Bronchial epithelial cell (primary cell): ENCODE measurements around the gene SLIT3. TPM values are rescaled to one million over a fixed set of nuclear protein-coding genes. Genes with fewer than 3 reads are reported as not detected.

Experiments
- DNase-seq: peaks from one replicate; pipeline ENCODE4 v3.0.0-alpha.2; 2010; ENCODE audit warnings: low read depth
- FAIRE-seq: peaks from 2 replicates; lab custom pipeline; 2011; peaks lifted over from hg19 to GRCh38; lab: Jason Lieb, UNC
- H3K27me3 ChIP-seq: 2 replicates; pipeline ENCODE4 v1.5.1; 2011; ENCODE audit warnings: low read length; ENCODE audit not compliant: control insufficient read depth, insufficient read depth
- H3K36me3 ChIP-seq: 2 replicates; pipeline ENCODE4 v1.5.1; 2011; ENCODE audit warnings: low read length; ENCODE audit not compliant: control insufficient read depth, insufficient read depth
- H3K4me3 ChIP-seq: 2 replicates; pipeline ENCODE4 v1.5.1; 2011; ENCODE audit warnings: mild to moderate bottlenecking, low read depth, low read length, control low read depth
- CTCF ChIP-seq: IDR thresholded peaks from 2 replicates; pipeline ENCODE4 v1.5.1; 2011; ENCODE audit warnings: mild to moderate bottlenecking, moderate library complexity, low read length, control low read depth, inconsistent platforms; ENCODE audit not compliant: insufficient read depth, severe bottlenecking
- total RNA-seq: library from RNA; depleted of rRNA; stranded (reverse); fragments of >200 nt; gene quantifications from 2 replicates; pipeline ENCODE4 v1.2.1, GENCODE V29; 2014

SLIT3 gene
- total RNA-seq, 1 donor from 2014 or later, result 0.79 TPM

- no peak overlapping the region for H3K4me3 ChIP-seq
- FAIRE-seq (no peak), DNase-seq (no peak)
- no peaks in the 10 kb centered on the region for H3K27me3 ChIP-seq
- no peak for TF ChIP-seq CTCF
- no peaks in the 10 kb centered on the region for H3K36me3 ChIP-seq
Measured at GRCh38 chr5:169128679-169129078, 172.3 kb downstream of the SLIT3 start.

DNA sequence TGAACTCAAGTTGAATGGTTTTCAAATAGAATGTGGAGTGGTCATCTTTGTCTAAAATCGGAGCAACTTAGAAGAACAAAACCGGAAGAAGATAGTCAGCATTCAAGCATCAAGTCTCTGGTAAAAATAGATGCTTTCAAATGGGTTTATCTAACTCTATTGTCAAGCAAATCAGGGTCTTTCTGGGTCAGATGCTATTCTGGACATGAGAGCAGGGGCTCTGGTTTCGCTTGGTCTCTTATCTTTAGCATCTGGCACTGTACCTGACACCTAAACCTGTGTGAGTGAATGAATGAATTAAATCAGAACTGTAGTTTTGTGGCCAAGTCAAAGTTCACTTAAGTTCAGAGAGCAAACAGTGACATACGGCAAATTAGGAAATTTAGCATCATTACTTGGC, 173.5 kb downstream of the SLIT3 start:
- no peaks in the 10 kb centered on the region for H3K27me3 ChIP-seq
- TF ChIP-seq CTCF, result no peak
- H3K36me3 ChIP-seq, result no peaks in the 10 kb centered on the region
- no peak overlapping the region for H3K4me3 ChIP-seq
- no peak for FAIRE-seq
- no peak for DNase-seq

DNA sequence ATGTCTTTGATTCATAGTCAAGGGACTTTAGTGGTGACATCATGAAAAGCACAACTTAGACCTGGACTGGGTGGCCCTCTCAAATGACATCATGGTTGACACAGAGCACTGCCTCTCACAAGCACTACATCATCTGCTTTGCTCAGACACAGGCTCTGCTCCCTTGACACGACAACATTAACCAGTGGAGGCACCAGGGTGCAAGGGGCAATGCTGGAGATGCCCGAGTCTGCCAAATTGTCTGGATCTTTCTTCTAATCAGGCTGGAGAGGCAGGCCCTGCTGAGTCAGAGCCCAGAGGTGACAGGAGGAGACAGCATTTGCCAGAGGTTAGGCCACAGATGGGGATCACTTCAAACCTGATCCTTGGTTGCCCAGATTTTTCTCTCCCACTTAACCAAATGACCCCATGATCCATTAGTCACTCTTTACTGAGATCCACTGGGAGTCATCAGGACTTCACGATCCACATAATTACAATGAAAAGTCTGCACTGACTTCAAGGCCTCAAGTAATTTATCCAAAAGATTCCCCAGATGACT, 174.4 kb downstream of the SLIT3 start:
- no peaks in the 10 kb centered on the region for H3K27me3 ChIP-seq
- no peak for TF ChIP-seq CTCF
- no peaks in the 10 kb centered on the region for H3K36me3 ChIP-seq
- no peak overlapping the region for H3K4me3 ChIP-seq
- DNase-seq, result no peak
- no peak for FAIRE-seq

- Histone ChIP-seq H3K27me3 (no peaks in the 10 kb centered on the region), H3K36me3 (no peaks in the 10 kb centered on the region), H3K4me3 (no peak overlapping the region)
- DNase-seq (no peak), FAIRE-seq (no peak)
- no peak for TF ChIP-seq CTCF
Measured at GRCh38 chr5:169125571-169125970, 175.4 kb downstream of the SLIT3 start.

- no peaks in the 10 kb centered on the region for H3K27me3 ChIP-seq
- DNase-seq (peak; percentile 65), FAIRE-seq (no peak)
- H3K36me3 ChIP-seq, result no peaks in the 10 kb centered on the region
- H3K4me3 ChIP-seq, result no peak overlapping the region
- TF ChIP-seq CTCF, result no peak
Measured at GRCh38 chr5:169122951-169123350, 178.0 kb downstream of the SLIT3 start.

GRCh38 chr5:169121630-169122420, 179.1 kb downstream of the SLIT3 start:
- H3K4me3 ChIP-seq, result no peak overlapping the region
- no peak for FAIRE-seq
- DNase-seq, result no peak
- H3K36me3 ChIP-seq, result no peaks in the 10 kb centered on the region
- no peak for TF ChIP-seq CTCF
- no peaks in the 10 kb centered on the region for H3K27me3 ChIP-seq
